Keratinocyte (primary cell): ENCODE results near the gene CFAP46.

Experiments used
- CTCF ChIP-seq, 3 experiments: IDR thresholded peaks in 1 of 3; conservative IDR thresholded peaks in 1 of 3; optimal IDR thresholded peaks in 1 of 3; 2 replicates in 2 of 3; 3 replicates in 1 of 3; pipeline versions ENCODE3 to v1.5.1; 2011; ENCODE audit warnings: low read length in 3 of 3, mild to moderate bottlenecking in 3 of 3, moderate library complexity in 2 of 3, control low read depth in 1 of 3, inconsistent platforms in 1 of 3; ENCODE audit not compliant: insufficient read depth in 2 of 3; ENCODE audit errors: extremely low read depth in 1 of 3
- EZH2 ChIP-seq: IDR thresholded peaks from one replicate; pipeline ENCODE4 v1.6.1; 2012; ENCODE audit warnings: inconsistent platforms, mild to moderate bottlenecking, low read length, moderate library complexity

- TF ChIP-seq CTCF (optimal IDR thresholded peaks at IDR 0.05 in 1 of 3, IDR thresholded peaks at IDR 0.05 in 1 of 3, conservative IDR thresholded peaks at IDR 0.05 in 1 of 3; ENCODE audit: extremely low read depth in 1 of 3, insufficient read depth in 2 of 3, low read length in 3 of 3) (no peak), EZH2 (no peak)
These were observed 6.0 kb upstream of the CFAP46 start for GRCh38 chr10:132948351-132948750.
